Bronchial epithelial cell (primary cell): ENCODE results near the gene RAB11FIP4. TPM values are rescaled to one million over a fixed set of nuclear protein-coding genes. Genes with fewer than 3 reads are reported as not detected.

Experiments
- DNase-seq: peaks from one replicate; pipeline ENCODE4 v3.0.0-alpha.2; 2010; ENCODE audit warnings: low read depth
- FAIRE-seq: peaks from 2 replicates; lab custom pipeline; 2011; peaks lifted over from hg19 to GRCh38; lab: Jason Lieb, UNC
- H3K27me3 ChIP-seq: 2 replicates; pipeline ENCODE4 v1.5.1; 2011; ENCODE audit warnings: low read length; ENCODE audit not compliant: control insufficient read depth, insufficient read depth
- H3K36me3 ChIP-seq: 2 replicates; pipeline ENCODE4 v1.5.1; 2011; ENCODE audit warnings: low read length; ENCODE audit not compliant: control insufficient read depth, insufficient read depth
- H3K4me3 ChIP-seq: 2 replicates; pipeline ENCODE4 v1.5.1; 2011; ENCODE audit warnings: mild to moderate bottlenecking, low read depth, low read length, control low read depth
- CTCF ChIP-seq: IDR thresholded peaks from 2 replicates; pipeline ENCODE4 v1.5.1; 2011; ENCODE audit warnings: mild to moderate bottlenecking, moderate library complexity, low read length, control low read depth, inconsistent platforms; ENCODE audit not compliant: insufficient read depth, severe bottlenecking
- total RNA-seq: library from RNA; depleted of rRNA; stranded (reverse); fragments of >200 nt; gene quantifications from 2 replicates; pipeline ENCODE4 v1.2.1, GENCODE V29; 2014

RAB11FIP4 gene
- total RNA-seq, 1 donor from 2014 or later = 17.6 TPM

- no peak for FAIRE-seq
- TF ChIP-seq CTCF = no peak
- Histone ChIP-seq H3K27me3 (no peaks in the 10 kb centered on the region), H3K36me3 (no peaks in the 10 kb centered on the region), H3K4me3 (no peak overlapping the region)
- DNase-seq = no peak
Measured at GRCh38 chr17:31444026-31444425, 52.6 kb downstream of the RAB11FIP4 start.

GRCh38 chr17:31446195-31446967 lies 54.9 kb downstream of the RAB11FIP4 start:
- DNase-seq = no peak
- peak; percentile 19 for TF ChIP-seq CTCF
- FAIRE-seq = no peak

GRCh38 chr17:31448467-31449077 lies 57.1 kb downstream of the RAB11FIP4 start:
- no peak for DNase-seq
- peak; percentile 58 for FAIRE-seq
- Histone ChIP-seq H3K27me3 (no peaks in the 10 kb centered on the region), H3K4me3 (no peak overlapping the region), H3K36me3 (no peaks in the 10 kb centered on the region)
- no peak for TF ChIP-seq CTCF

More at GRCh38 chr17:31446195-31446967, 54.9 kb downstream of the RAB11FIP4 start:
- no peaks in the 10 kb centered on the region for H3K27me3 ChIP-seq
- H3K4me3 ChIP-seq = no peak overlapping the region
- no peaks in the 10 kb centered on the region for H3K36me3 ChIP-seq

- FAIRE-seq (no peak), DNase-seq (no peak)
- no peaks in the 10 kb centered on the region for H3K36me3 ChIP-seq
- no peaks in the 10 kb centered on the region for H3K27me3 ChIP-seq
- no peak for TF ChIP-seq CTCF
- no peak overlapping the region for H3K4me3 ChIP-seq
Measured at GRCh38 chr17:31449111-31449510, 57.6 kb downstream of the RAB11FIP4 start.

- Histone ChIP-seq H3K27me3 (no peaks in the 10 kb centered on the region), H3K4me3 (no peak overlapping the region), H3K36me3 (no peaks in the 10 kb centered on the region)
- DNase-seq (no peak), FAIRE-seq (peak; percentile 47)
- TF ChIP-seq CTCF = no peak
Measured at GRCh38 chr17:31449746-31450145, 58.3 kb downstream of the RAB11FIP4 start.
